Amniotic stem cell (primary cell): ENCODE data around the gene WASL.
"Not testable (repeated sequence)": the region's sequence is repeated elsewhere in the genome, so short reads cannot be mapped to it uniquely, and the experiment has no call there.

Experiments used
- DNase-seq: peaks from one replicate; lab custom pipeline; 2025; lab: John Stamatoyannopoulos, UW

WASL gene

DNA sequence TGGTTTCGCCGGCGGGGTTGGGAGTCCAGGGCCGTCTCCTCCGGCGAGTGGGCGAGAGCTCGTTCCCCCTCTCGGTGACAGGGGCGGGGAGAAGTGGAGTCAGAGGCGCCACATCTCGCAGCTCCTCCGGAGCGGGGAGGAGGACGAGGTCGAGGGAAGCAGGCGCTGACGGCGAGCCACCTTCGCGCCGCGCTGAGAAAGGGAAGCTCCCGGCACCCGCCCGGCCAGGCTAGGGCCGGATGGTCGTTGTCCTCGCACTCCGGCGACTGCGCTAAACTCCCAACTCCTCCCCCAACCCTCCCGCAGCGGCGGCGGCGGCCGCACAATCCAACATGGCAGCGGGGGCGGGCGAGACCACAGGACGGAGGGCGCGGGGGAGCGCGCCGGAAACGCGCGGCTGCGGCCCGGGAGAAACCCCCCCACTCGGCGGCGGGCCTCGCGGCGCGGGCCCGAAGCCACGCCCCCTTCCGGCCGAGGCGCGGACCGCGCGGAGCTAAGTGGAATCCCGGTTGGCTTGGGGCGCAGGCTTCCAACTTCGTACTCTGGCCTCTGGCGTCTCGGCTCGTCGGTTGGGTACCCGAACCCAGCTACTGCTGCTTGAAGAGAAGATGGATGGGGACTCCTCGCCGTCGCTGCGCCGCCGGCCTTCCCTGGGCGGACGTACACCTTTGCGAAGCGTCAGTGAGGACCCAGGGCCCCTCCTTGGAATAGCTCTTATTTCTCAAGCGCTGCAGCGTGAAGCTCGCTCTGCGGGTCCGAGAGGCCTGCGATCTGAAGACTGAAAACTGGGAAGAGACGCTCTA, at the start of gene WASL:
Gene WASL (minus strand): TSS at position 270 of the 803 bp plus-strand sequence. CDS start 269 bp downstream, at position 1.
- DNase-seq, result peak; percentile 78

DNA sequence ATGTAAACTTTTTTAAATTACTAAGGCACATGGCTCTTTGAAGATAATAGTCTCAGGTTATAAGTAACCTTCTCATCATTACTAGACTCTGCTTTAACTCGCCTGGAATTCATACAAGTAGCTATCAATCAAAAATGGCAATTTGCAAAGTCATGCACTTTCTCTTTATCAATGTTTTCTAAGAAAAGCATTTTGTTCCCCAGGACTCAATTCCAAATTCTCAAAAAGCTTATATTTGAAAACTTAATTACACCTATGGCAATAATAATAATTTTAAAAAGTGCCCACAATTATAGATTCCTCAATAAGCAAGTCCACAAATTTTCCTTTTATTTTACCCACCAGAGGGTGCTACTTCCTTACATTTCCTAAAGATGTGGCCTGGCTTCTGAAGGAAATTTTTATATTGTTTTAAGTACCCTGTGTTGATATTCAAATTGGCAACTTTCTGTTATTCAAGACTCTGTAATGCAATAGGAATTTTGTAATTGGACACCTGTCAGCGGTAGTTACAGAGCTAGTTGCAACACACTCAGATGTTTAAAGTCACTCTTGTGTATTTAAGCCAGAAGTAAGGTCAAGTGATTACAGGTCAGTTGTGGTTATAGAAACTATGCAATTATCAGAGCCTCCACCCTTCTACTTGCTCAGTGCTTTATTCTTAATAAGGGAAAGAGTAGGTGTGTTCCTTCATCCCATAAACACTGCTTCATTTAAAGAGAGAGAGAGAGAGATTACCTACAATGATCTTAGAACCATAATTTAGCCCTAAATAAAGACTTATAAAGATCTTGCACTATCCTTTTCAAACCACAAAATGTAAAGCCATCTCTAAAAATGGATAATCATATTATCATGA, 49.1 kb upstream of the WASL start:
- DNase-seq, result peak; percentile 51

DNA sequence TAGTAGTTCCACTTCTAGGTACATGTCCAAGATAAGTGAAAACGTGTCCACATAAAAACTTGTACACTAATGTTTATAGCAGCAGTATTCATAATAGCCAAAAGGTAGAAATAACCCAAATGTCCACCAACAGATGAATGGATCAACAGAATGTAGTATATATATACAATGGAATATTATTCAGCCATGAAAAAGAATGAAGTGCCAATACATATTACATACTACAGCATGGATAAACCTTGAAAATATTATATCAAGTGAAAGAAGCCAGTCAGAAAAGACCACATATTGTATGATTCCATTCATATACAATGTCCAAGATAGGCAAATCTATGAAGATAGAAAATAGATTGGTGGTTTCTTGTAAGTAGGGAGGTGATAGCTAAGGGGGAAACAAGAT, 47.8 kb upstream of the WASL start:
- no peak for DNase-seq

DNA sequence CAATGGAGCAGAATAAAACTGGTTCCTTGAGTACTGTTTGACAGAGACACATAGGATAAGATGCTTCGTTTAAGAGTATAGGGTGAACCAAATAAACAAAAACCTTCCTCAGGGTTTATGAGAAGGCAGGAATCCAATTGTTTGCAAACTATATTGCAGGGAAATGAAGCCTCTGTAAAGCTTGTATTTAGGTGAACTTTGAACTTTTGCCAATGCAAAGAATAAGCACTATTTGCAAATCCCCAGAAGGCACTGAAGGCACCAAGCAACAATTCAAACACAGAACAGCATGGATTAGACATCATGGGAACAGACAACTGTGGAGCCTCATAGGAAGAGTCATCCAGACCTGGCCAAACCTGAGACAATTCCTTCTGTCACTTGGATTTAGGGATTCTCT, 47.1 kb upstream of the WASL start:
- no peak for DNase-seq

DNA sequence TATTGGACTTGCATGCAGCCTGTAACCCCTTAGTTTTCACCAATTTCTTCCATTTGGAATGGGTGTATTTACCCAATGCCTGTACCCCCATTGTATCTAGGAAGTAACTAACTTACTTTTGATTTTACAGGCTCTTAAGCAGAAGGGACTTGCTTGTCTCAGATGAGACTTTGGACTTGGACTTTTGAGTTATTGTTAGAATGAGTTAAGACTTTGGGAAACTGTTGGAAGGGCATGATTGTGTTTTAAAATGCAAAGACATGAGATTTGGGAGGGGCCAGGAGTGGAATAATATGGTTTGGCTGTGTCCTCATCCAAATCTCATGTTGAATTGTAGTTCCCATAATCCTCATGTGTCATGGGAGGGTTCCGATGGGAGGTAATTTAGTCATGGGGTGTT, 46.3 kb upstream of the WASL start:
- DNase-seq, result not testable (repeated sequence)

DNA sequence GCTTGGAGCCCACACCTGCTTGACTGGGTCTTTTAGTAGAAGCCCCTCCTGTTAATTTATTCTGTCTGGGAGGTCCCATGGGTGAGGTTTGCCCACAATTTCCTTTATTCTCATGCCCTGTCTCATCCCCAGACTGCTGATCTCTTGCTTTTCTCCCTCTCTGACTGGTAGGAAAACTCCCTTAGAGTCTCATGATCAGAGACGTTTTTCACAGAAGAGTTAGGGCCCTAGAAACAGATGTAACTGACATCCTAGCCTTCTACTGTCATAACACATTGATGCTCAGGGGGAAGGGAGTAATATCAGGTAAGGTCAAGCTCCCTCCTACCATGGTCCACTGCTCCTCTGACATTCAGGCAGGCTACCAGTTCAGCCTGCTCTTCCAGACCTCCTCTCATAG, 43.7 kb upstream of the WASL start:
- DNase-seq, result no peak

GRCh38 chr7:123791001-123791400, 42.2 kb upstream of the WASL start:
- DNase-seq, result no peak

- no peak for DNase-seq
These were observed 41.0 kb upstream of the WASL start for GRCh38 chr7:123789817-123790216.

DNA sequence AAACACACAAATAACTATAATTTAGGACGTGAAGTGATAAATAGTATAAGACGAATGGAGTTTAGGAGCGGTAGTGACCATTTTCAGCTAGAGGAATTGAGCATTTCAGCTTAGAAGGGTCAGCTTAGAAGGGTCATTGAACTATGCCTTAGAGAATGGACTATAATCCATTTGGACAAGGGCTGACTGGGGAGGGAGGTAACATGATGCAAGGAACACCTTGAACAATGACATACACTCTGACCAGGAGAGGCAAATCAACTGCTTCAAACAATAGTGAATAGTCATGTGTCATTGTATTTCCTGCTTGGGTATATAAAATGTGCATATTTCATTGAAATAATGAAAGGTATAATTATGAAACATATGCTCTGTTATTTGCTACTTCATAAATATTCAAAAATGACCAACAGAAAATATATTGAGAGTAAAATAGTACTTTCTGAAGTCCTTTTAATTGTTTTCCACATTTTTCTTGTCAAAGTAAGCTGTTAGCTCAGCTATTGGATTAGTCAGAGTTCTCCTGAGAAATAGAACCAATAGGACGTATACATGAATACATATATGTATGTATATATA, 40.5 kb upstream of the WASL start:
- DNase-seq, result no peak

- no peak for DNase-seq
These were observed 39.8 kb upstream of the WASL start for GRCh38 chr7:123788584-123788983.

GRCh38 chr7:123787220-123788007, 38.6 kb upstream of the WASL start:
- no peak for DNase-seq

DNA sequence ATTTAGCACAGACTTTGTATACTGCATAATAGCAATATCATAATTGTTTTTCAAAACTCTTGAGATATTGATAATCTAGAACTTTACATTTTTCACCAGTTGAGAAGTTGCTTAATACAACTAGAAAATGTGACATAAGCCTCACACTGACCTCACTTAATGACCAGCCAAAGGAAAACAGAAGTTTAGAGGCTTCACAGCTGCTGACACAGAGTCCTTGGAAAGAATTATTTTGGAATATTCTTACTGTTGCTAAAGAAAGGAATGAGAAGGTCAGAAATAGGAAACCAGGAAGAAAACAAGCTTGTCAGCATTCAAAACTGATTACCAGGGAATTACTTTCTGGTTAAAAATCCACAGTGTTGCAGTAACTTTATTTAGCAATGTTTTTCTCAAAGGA, 35.5 kb upstream of the WASL start:
- no peak for DNase-seq

DNA sequence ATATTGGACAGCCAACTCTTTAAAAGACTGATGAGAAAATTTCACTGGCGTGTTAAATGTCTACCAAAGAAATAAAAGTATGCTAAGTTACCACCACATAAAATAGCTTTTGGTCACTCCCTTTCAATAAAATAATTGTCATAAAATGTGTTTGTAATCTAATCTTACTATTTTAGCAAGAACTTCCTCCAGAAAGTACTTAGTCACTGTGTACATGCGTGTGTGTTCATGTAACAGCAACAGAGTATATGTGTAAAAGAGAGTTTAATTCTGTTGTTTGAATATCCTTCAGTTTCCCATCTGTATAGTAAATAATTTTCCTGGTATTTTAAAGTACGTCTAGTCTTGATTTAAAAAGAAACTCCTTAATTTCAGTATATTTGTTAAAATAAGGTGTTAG, 35.0 kb upstream of the WASL start:
- DNase-seq, result no peak

DNA sequence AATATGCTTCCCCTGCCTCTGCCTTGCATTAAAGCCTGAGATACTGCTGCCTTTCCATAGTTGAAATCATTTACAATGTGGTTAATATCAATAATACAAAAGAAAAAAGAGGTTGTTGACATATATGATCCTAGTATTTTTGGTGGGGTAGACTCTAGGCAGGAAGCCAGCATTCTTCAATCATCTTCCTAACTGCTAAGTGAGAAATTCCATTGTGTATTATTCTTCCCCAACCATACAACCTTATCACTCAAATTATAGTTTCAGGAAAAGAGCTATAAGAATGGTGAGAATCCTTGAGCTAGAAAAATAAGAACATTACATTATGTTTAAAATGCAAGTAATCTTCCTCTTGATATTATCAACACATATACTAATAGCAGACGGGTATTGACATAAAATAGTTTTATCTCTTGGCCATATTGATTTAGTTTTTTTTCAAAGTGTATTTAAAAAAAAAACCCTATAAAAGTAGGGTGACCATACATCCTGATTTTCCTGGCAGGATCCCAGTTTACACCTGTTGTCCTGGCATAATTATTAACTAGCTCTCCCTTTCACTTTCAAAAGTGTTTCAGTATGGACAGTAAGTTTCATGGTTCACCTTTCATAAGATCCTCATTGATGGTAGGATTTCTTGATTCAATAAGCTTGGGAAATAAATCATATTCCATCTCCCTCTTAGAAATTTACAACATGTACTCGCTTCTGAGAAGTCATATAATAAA, 33.4 kb upstream of the WASL start:
- DNase-seq, result no peak

GRCh38 chr7:123780472-123780871, 31.7 kb upstream of the WASL start:
- DNase-seq, result not testable (repeated sequence)

DNA sequence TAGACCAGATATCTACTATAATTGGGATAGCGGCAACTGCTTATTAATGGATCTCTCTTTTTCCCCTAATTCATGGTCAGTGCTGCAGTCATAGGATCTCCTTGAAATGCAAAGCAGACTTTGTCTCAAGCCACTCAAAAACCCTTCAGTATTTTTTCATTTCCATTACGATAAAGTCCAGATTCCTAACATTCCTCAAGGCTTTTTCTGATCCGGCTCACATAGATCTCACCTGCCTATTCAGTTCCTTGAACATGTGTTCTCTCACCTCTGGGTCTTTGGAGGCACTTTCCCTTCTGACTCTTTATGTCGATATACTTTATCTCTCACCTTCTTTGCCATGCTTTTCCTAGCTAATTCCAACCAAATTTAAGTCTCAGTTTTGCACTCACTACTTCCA, 25.7 kb upstream of the WASL start:
- no peak for DNase-seq

GRCh38 chr7:123773481-123773880, 24.7 kb upstream of the WASL start:
- no peak for DNase-seq

DNA sequence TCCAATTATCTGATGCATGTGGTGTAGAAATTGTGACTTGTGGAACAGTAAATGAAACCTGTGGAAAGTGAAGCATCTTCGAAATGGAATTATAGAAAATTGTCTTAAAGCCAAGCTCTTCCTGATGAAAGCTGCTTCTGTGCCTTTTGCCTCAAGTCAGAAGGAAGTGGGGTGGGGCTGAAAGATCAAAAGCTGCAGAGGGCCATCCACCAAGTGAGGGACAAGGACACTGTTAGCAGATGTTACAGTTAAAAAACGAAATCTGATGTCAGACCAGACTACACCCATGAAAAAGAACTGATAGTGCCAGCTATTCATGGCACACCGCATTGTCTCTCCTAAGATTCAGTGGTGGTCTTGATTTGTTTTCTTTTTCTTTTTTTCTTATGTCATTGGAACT, 23.8 kb upstream of the WASL start:
- DNase-seq, result no peak

GRCh38 chr7:123771846-123772245, 23.0 kb upstream of the WASL start:
- DNase-seq, result no peak

- no peak for DNase-seq
These were observed 22.5 kb upstream of the WASL start for GRCh38 chr7:123771256-123771655.

- no peak for DNase-seq
These were observed 21.6 kb upstream of the WASL start for GRCh38 chr7:123770378-123770777.
